DOHH2 (cell line): ENCODE results near the gene PKP3.

Source experiments
- H3F3A ChIP-seq: fragments of 200-600 bp; sonication (generic), shearing (Covaris generic); 2 replicates; pipeline ENCODE4 v1.6.0; 2016; ENCODE audit warnings: antibody characterized with exemption, mild to moderate bottlenecking; ENCODE audit not compliant: control insufficient read depth, insufficient read depth
- H3K27ac ChIP-seq: fragments of 200-600 bp; sonication (generic); 2 replicates; pipeline ENCODE4 v1.5.1; 2014; ENCODE audit warnings: low read depth, mild to moderate bottlenecking, low read length, moderate library complexity
- H3K27me3 ChIP-seq: fragments of 200-600 bp; sonication (generic); 2 replicates; pipeline ENCODE4 v1.6.1; 2014; ENCODE audit warnings: mild to moderate bottlenecking, low read length, mixed read lengths; ENCODE audit not compliant: control insufficient read depth
- H3K36me3 ChIP-seq: fragments of 200-600 bp; sonication (generic); 2 replicates; pipeline ENCODE4 v1.6.1; 2014; ENCODE audit warnings: mild to moderate bottlenecking, low read length, moderate library complexity, mixed read lengths; ENCODE audit not compliant: control insufficient read depth
- H3K4me1 ChIP-seq: fragments of 200-600 bp; sonication (generic); 2 replicates; pipeline ENCODE4 v1.6.1; 2014; ENCODE audit warnings: mild to moderate bottlenecking, low read length, mixed read lengths; ENCODE audit not compliant: control insufficient read depth
- H3K4me2 ChIP-seq: fragments of 200-600 bp; sonication (generic); 2 replicates; pipeline ENCODE4 v1.6.0; 2014; ENCODE audit warnings: mild to moderate bottlenecking, low read length, moderate library complexity
- H3K4me3 ChIP-seq: fragments of 200-600 bp; sonication (generic); 2 replicates; pipeline ENCODE4 v1.5.1; 2014; ENCODE audit warnings: mild to moderate bottlenecking, low read length, mixed read lengths
- H3K79me2 ChIP-seq: fragments of 200-600 bp; sonication (generic); 2 replicates; pipeline ENCODE4 v1.6.1; 2014; ENCODE audit warnings: mild to moderate bottlenecking, low read length, mixed read lengths; ENCODE audit not compliant: control insufficient read depth
- H3K9me2 ChIP-seq: fragments of 200-600 bp; sonication (generic); replicated peaks from 2 replicates; pipeline ENCODE4 v1.6.1; 2014; ENCODE audit warnings: mild to moderate bottlenecking, low read length, mixed read lengths; ENCODE audit not compliant: control insufficient read depth
- H3K9me3 ChIP-seq: fragments of 200-600 bp; sonication (generic); 2 replicates; pipeline ENCODE4 v1.6.1; 2014; ENCODE audit warnings: antibody characterized with exemption, low read length, mixed read lengths; ENCODE audit not compliant: control insufficient read depth, insufficient read depth
- H4K20me1 ChIP-seq: fragments of 200-600 bp; sonication (generic); 2 replicates; pipeline ENCODE4 v1.6.0; 2014; ENCODE audit warnings: low read depth, mild to moderate bottlenecking, antibody characterized with exemption, low read length, moderate library complexity; ENCODE audit not compliant: control insufficient read depth, insufficient read depth
- EZH2phosphoT487 ChIP-seq: fragments of 200-600 bp; sonication (generic); IDR thresholded peaks from 2 replicates; pipeline ENCODE4 v1.6.1; 2017; ENCODE audit warnings: borderline replicate concordance, mild to moderate bottlenecking, antibody characterized with exemption, low read length, moderate library complexity, mixed read lengths
- TF ChIP-seq, protein P1 (sequence below): fragments of 200-600 bp; sonication (generic); IDR thresholded peaks from one replicate; pipeline ENCODE4 v1.5.1; 2014; ENCODE audit warnings: antibody characterized with exemption, mild to moderate bottlenecking, low read depth, low read length; ENCODE audit not compliant: poor library complexity, severe bottlenecking

PKP3 gene

GRCh38 chr11:377174-377865 lies 16.7 kb upstream of the PKP3 start:
- H3K9me2 ChIP-seq: no peaks in the 10 kb centered on the region
- no peak overlapping the region for H3K4me3 ChIP-seq
- no peak overlapping the region for H3K4me2 ChIP-seq
- no peaks in the 10 kb centered on the region for H3K4me1 ChIP-seq
- H3K36me3 ChIP-seq: no peaks in the 10 kb centered on the region
- no peaks in the 10 kb centered on the region for H4K20me1 ChIP-seq
- no peaks in the 10 kb centered on the region for H3K27me3 ChIP-seq
- peaks cover 14% of the 10 kb centered on the region; the same call in 1 of the 2 replicates for H3K9me3 ChIP-seq
- no peak overlapping the region for H3K27ac ChIP-seq
- H3K79me2 ChIP-seq: no peaks in the 10 kb centered on the region
- TF ChIP-seq, protein P1, sequence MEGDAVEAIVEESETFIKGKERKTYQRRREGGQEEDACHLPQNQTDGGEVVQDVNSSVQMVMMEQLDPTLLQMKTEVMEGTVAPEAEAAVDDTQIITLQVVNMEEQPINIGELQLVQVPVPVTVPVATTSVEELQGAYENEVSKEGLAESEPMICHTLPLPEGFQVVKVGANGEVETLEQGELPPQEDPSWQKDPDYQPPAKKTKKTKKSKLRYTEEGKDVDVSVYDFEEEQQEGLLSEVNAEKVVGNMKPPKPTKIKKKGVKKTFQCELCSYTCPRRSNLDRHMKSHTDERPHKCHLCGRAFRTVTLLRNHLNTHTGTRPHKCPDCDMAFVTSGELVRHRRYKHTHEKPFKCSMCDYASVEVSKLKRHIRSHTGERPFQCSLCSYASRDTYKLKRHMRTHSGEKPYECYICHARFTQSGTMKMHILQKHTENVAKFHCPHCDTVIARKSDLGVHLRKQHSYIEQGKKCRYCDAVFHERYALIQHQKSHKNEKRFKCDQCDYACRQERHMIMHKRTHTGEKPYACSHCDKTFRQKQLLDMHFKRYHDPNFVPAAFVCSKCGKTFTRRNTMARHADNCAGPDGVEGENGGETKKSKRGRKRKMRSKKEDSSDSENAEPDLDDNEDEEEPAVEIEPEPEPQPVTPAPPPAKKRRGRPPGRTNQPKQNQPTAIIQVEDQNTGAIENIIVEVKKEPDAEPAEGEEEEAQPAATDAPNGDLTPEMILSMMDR: no peak
- no peak for TF ChIP-seq EZH2phosphoT487
- no peaks in the 10 kb centered on the region for H3F3A ChIP-seq

DNA sequence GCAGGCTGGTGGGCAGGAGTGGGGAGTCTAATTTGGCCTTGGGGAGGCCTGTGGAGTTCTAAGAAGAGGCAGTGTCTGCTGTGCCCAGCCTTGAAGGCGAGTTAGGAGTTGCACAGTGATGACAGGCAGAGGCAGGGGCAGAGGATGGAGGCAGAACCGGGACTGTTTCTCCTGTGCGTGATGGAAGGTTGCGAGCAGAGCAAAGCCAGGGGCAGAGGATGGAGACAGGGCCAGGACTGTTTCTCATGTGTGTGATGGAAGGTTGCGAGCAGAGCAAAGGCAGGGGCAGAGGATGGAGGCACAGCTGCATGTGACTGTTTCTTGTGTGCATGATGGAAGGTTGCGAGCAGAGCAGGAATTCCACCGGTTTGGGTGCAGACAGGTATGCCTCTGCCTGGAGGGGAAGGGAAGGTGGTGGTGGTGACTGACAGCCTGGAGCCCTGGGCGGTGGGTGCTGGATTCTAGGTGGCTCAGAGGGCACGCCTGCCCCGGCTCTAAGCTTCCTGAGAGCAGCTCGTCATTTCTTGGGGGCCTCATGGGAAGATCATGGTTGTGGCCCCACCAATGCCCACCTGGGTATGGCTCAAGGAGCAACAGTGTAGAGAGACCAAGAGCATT lies 16.0 kb upstream of the PKP3 start:
- H3F3A ChIP-seq: no peaks in the 10 kb centered on the region
- H3K9me2 ChIP-seq: no peaks in the 10 kb centered on the region
- H3K4me3 ChIP-seq: no peak overlapping the region
- no peaks in the 10 kb centered on the region for H3K36me3 ChIP-seq
- H3K27me3 ChIP-seq: no peaks in the 10 kb centered on the region
- no peaks in the 10 kb centered on the region for H4K20me1 ChIP-seq
- no peaks in the 10 kb centered on the region for H3K79me2 ChIP-seq
- TF ChIP-seq, protein P1: no peak
- no peak for TF ChIP-seq EZH2phosphoT487
- H3K9me3 ChIP-seq: peaks cover 14% of the 10 kb centered on the region; the same call in 1 of the 2 replicates
- H3K27ac ChIP-seq: no peak overlapping the region
- H3K4me2 ChIP-seq: no peak overlapping the region
- H3K4me1 ChIP-seq: no peaks in the 10 kb centered on the region

DNA sequence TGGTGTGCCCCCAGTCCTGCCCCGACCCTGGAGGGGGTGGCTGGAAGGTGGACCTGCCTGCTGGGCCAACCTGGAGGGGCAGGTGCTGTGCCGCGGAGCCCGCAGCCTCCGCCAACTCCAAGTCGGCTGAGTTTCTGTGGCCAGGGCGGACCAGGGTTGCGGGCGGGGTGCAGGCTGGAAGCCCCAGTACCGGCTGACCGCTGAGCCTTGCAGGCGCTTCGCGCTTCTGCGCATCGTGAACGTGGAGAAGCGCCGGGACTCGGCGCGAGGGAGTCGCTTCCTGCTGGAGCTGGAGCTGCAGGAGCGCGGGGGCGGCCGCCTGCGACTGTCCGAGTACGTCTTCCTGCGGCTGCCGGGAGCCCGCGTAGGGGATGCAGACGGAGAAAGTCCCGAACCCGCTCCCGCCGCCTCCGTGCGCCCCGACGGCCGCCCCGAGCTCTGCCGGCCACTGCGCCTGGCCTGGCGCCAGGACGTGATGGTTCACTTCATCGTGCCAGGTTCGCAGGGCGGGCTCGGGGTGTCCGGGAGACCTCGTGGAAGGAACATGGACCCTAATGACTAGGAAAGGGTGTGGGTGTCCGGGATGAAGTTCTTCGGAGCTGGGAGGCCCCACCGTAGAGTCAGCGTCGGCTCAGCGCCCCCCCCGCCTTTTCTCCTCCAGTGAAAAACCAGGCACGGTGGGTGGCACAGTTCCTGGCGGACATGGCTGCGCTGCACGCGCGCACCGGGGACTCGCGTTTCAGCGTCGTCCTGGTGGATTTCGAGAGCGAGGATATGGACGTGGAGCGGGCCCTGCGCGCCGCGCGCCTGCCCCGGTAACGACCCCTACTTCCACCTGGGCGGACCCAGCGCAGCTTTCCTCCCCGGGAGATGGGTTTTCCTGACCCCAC lies 14.6 kb upstream of the PKP3 start:
- H3K27me3 ChIP-seq: no peaks in the 10 kb centered on the region
- no peaks in the 10 kb centered on the region for H3K79me2 ChIP-seq
- no peaks in the 10 kb centered on the region for H3K9me2 ChIP-seq
- H3K27ac ChIP-seq: no peak overlapping the region
- peaks cover 7% of the 10 kb centered on the region; the same call in 1 of the 2 replicates for H3K9me3 ChIP-seq
- H3K4me1 ChIP-seq: no peaks in the 10 kb centered on the region
- H3K36me3 ChIP-seq: no peaks in the 10 kb centered on the region
- H3F3A ChIP-seq: no peaks in the 10 kb centered on the region
- no peak overlapping the region for H3K4me3 ChIP-seq
- TF ChIP-seq EZH2phosphoT487: no peak
- TF ChIP-seq, protein P1: no peak
- no peaks in the 10 kb centered on the region for H4K20me1 ChIP-seq
- no peak overlapping the region for H3K4me2 ChIP-seq
